ENCODE measurements around the gene PLAGL1. TPM values are rescaled to one million over a fixed set of nuclear protein-coding genes. Genes with fewer than 3 reads are reported as not detected.

Gene PLAGL1
- total and polyA plus RNA-seq, 2 of the 8 experiments (the other 6 are each of a cell fraction or from before 2014, with no cell fraction given): 0.94 to 1.1 TPM

- H3K23me2 ChIP-seq (ENCODE audit: low read depth, low read length): 0 out of 2 replicates have a peak, but pooled peaks cover 3% of the 10 kb centered on the region
- no peak overlapping the region for H4K91ac ChIP-seq (replicated peaks; ENCODE audit: insufficient read length, low read length)
- CTCF ChIA-PET (ENCODE audit: partially characterized antibody): interaction anchor here (0.8 to 6.9 kb wide), 5 partner anchors 12 to 398 kb away, joined by 3 to 116 read pairs (median 6); no protein-coding TSS in a partner anchor
- no peak overlapping the region for H4K8ac ChIP-seq (ENCODE audit: extremely low read depth, insufficient read depth, low read length)
- no peak overlapping the region for H2BK20ac ChIP-seq (ENCODE audit: low read length)
- no peak overlapping the region for H3K4ac ChIP-seq (replicated peaks; ENCODE audit: insufficient read length, low read depth, low read length)
- no peak overlapping the region for H3K27ac ChIP-seq (ENCODE audit: low read depth, low read length)
- no peak overlapping the region for H2BK120ac ChIP-seq (replicated peaks; ENCODE audit: low read depth, low read length)
- 7% methylated on average over 4 of the region's 4 CpGs; no CpG with 5 or more reads in 1 of the 2 experiments for WGBS, 2 experiments (ENCODE audit: extremely low coverage in 1 of 2, insufficient coverage in 1 of 2, insufficient read length in 1 of 2, insufficient replicate concordance in 2 of 2, low coverage in 1 of 2, low lambda C conversion rate in 2 of 2, missing lambda C conversion rate in 1 of 2)
- no peak overlapping the region for H2BK5ac ChIP-seq (ENCODE audit: low read depth, low read length)
- H2AFZ ChIP-seq (ENCODE audit: low read length): no peak overlapping the region
- FAIRE-seq (peak; percentile 50), DNase-seq (ENCODE audit: low read depth in 1 of 2, low spot score in 2 of 2) (no peak)
- no peak overlapping the region for H3K4me3 ChIP-seq (ENCODE audit: extremely low read depth in 1 of 4, insufficient read depth in 2 of 4, low read depth in 3 of 4, low read length in 4 of 4)
- TF ChIP-seq EZH2 (IDR thresholded peaks at IDR 0.05; ENCODE audit: low read depth, low read length, severe bottlenecking): peak; percentile 0
- no peak for TF ChIP-seq CHD2 (IDR thresholded peaks at IDR 0.05; ENCODE audit: low read length)
- no peak overlapping the region for H3K23ac ChIP-seq (ENCODE audit: insufficient read length)
- POLR2A ChIA-PET (ENCODE audit: partially characterized antibody): interaction anchor here (1.6 to 3.6 kb wide), 2 partner anchors 8 to 13 kb away, joined by 3 to 19 read pairs; no protein-coding TSS in a partner anchor
- no peak overlapping the region for H2AK5ac ChIP-seq (ENCODE audit: low read depth, low read length)
- no peak overlapping the region for H3K14ac ChIP-seq (ENCODE audit: insufficient read length)
- no peak overlapping the region for H3K18ac ChIP-seq (ENCODE audit: extremely low read depth, low read length)
- H4K20me1 ChIP-seq (replicated peaks in 1 of 2; ENCODE audit: control insufficient read depth in 1 of 2, insufficient read depth in 2 of 2, low read length in 2 of 2): peaks cover 2% of the 10 kb centered on the region in 2 experiments
- no peaks in the 10 kb centered on the region for H3K36me3 ChIP-seq (ENCODE audit: control insufficient read depth in 2 of 4, insufficient read depth in 4 of 4, low read length in 3 of 4)
- H3K56ac ChIP-seq (replicated peaks; ENCODE audit: insufficient read length, low read depth, low read length): no peak overlapping the region
- H3K9ac ChIP-seq (replicated peaks in 1 of 4; ENCODE audit: extremely low read depth in 1 of 4, low read depth in 3 of 4, low read length in 3 of 4): no peak overlapping the region
- H3K4me2 ChIP-seq (ENCODE audit: insufficient read depth in 1 of 2, low read depth in 2 of 2, low read length in 2 of 2): no peak overlapping the region
- no peaks in the 10 kb centered on the region for H3K9me3 ChIP-seq (ENCODE audit: insufficient read depth in 2 of 2, low read depth in 1 of 2, low read length in 1 of 2)
- no peaks in the 10 kb centered on the region for H3K79me2 ChIP-seq (ENCODE audit: control insufficient read depth in 1 of 2, insufficient read depth in 2 of 2, low read length in 2 of 2)
- no peak overlapping the region for H4K5ac ChIP-seq (ENCODE audit: insufficient read length, low read depth, low read length)
- no peak overlapping the region for H2BK15ac ChIP-seq (ENCODE audit: low read length)
- H3K27me3 ChIP-seq (replicated peaks in 1 of 4; ENCODE audit: control insufficient read depth in 3 of 4, extremely low read depth in 1 of 4, insufficient read depth in 3 of 4, low read length in 3 of 4): peaks cover 65 to 84% (median 80%) of the 10 kb centered on the region in 4 experiments
- no peak overlapping the region; the same call in 1 of the 2 replicates for H2BK12ac ChIP-seq (ENCODE audit: low read depth, low read length)
- peaks cover 3 to 15% (median 10%) of the 10 kb centered on the region in 4 experiments; a peak in 5 of 7 replicates for H3K4me1 ChIP-seq (replicated peaks in 1 of 4; ENCODE audit: control insufficient read depth in 3 of 4, insufficient read depth in 4 of 4, low read length in 3 of 4)
- no peaks in the 10 kb centered on the region for H3K79me1 ChIP-seq (ENCODE audit: low read depth, low read length)
These were observed 36.4 kb downstream of the PLAGL1 start for GRCh38 chr6:143971482-143972205.
